Pericardium fibroblast (primary cell): ENCODE data around the gene WDR86. TPM values are rescaled to one million over a fixed set of nuclear protein-coding genes. Genes with fewer than 3 reads are reported as not detected.

Experiments used
- total RNA-seq: library from RNA; depleted of rRNA; stranded (reverse); fragments of >200 nt; gene quantifications from 2 replicates; pipeline ENCODE4 v1.2.3, GENCODE V29; 2015

Gene WDR86, protein sequence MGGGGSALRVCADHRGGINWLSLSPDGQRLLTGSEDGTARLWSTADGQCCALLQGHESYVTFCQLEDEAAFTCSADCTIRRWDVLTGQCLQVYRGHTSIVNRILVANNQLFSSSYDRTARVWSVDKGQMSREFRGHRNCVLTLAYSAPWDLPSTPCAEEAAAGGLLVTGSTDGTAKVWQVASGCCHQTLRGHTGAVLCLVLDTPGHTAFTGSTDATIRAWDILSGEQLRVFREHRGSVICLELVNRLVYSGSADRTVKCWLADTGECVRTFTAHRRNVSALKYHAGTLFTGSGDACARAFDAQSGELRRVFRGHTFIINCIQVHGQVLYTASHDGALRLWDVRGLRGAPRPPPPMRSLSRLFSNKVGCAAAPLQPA
- 2.3 and 7.6 TPM in 2 replicates for total RNA-seq

DNA sequence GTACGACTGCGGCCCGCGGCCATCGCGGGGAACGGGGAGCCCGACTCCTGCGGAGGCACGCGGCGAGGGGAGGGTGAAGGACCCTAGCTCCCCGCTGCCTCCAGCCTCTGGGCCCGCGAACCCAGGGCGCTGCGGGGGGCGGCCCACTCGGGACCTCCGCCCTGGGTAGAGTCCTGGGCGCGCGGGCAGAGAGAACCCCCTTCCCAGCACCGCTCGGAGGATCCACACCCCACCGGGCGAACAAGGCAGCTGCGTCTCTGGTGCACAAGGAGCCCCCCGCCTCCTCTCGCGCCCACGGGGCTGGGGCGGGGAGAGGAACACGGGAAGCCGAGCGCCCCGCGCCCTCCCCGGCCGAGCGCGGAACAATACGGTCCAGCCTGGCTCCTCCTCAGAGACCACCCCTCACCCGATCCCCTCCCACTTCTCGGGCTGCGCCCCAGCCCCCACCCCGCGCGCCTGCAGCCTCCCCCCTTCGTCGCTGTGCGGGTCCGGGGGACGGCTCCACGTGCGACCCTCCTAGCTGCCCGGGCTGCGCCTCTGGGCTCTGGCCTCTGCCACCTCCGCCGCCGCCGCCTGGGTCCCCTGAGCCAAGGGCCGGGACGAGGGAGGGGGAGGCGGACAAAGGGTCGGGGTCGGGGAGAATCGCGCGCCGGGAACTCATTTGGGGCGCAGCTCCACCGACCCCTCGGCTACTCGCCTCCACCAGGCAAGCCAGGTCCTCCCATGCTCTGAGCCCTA is at the start of gene WDR86:
WDR86 (minus strand) TSS at position 372 of the 738 bp plus-strand sequence. CDS start 449 bp downstream, outside the sequence.

DNA sequence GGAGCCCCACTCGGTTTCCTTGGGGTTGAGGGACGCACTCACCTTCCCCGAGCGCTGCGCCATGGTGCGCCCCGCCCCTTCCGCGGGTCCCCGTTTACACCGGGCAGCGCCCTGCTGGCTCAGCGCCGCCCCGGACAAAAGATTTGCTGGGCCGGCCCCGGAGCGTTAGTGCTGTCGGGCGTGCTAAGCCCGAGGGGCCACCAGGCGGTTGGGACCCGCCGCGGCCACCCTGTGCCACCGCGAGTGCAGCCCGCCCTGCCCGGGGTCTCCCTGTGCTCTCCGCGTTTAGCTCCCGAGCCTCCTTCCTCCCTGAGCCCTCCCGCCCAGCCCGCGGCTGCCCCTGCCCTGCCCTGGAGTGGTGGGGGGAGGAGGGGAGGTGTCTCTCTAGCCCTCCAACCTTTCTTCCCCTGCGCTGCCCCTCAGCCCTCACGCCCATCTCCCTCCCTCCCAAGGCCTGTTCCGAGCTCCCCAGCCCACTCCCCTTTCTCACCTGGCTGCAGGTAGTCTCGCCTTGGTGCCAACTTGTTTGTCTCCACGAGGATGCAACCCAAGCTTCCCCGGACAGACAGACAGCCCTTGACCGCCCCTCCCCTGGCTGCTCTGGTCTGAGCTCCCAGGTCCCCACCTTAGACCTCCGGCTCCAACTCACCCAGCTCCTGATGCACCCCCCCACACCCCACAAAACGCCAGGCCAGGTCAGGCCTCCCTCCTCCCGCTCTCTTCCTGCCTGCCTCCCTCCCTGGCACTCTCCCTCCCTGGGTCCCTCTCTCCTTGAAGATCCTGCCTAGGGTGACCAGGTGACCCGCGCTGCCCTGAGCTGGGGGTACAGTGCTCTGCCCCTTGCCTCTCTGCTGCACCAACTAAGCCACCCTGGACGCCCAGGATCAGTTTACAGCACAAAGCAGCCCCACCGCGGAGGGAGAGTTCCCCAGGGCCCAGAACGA is 30.3 kb upstream of the WDR86 start, which contains the start of gene CRYGN:
CRYGN (minus strand) TSS at position 287 of the 944 bp plus-strand sequence; CDS start at position 63, 224 bp downstream.

DNA sequence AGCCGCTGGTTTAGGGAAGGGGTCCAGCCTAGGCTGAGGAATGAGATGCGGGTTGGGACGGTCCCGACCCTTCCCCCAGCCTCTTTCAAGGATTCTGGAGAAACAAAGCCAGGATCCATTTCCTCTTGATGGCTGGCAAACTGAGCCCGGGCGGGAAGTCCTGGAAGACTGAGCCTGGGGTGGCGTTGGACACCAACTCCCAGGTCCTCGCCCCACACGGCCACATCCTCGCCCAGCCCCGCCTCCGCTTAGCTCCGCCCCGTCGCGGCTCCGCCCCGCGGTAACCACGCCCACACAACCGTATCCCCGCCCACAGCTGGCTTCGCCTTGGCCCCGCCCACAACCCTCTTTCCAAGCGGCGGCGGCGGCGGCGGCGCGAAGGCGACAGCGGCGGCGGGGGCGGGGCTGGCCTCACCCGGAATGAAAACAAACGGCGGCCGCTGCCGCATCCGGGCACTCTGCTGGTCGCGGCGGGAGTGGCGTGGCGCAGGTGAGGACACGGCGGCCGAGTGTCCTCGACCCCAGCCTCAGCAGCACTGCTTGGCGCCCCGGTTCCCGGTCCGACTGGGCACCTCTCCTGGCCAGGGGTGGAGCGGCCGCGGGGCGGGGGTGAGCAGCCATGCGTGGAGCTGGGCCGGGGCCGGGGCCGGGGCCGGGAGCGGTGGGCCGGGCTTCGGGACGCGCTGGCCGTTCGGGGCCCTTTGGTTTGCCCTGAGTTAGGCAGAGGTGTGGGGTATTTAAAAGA is 68.3 kb downstream of the WDR86 start, which contains the start of gene NUB1:
NUB1 (plus strand) TSS at position 456 of the 745 bp plus-strand sequence. CDS start 3,538 bp downstream, outside the sequence.

Other genes with a start within 250 kb of the WDR86 start
- not detected in 2 replicates for gene GBX1, start 242.3 kb downstream of the WDR86 start, total RNA-seq
- gene ASB10, start 222.8 kb downstream of the WDR86 start, total RNA-seq: not detected in 2 replicates
- not detected in 2 replicates for gene H2BK1, start 199.6 kb downstream of the WDR86 start, total RNA-seq
- gene ABCF2, start 182.8 kb downstream of the WDR86 start, total RNA-seq: 34.2 and 43.7 TPM in 2 replicates
- gene CHPF2, start 177.6 kb downstream of the WDR86 start, total RNA-seq: 56.2 and 89.6 TPM in 2 replicates
- gene SMARCD3, start 161.3 kb downstream of the WDR86 start, total RNA-seq: 58.6 and 67.7 TPM in 2 replicates
- gene NUB1, start 68.2 kb downstream of the WDR86 start, total RNA-seq: 30.7 TPM in 2 replicates
- gene CRYGN, start 30.1 kb upstream of the WDR86 start, total RNA-seq: under 0.01 TPM in 1 of 2 replicates, not detected in the other
- gene RHEB, start 109.9 kb upstream of the WDR86 start, total RNA-seq: 46.1 and 84.6 TPM in 2 replicates